ENCODE measurements around the gene RBBP9. TPM values are rescaled to one million over a fixed set of nuclear protein-coding genes. Genes with fewer than 3 reads are reported as not detected.
A peak's percentile ranks its signal among the peaks of the same experiment; 100 is the strongest.
"Not testable (repeated sequence)": the region's sequence is repeated elsewhere in the genome, so short reads cannot be mapped to it uniquely, and the experiment has no call there.

Gene RBBP9
- total RNA-seq, 2 experiments from 2014 or later = 15.8 to 17.5 TPM

- CTCF ChIA-PET = interaction anchor here (1.0 to 3.7 kb wide), 7 partner anchors 10 to 93 kb away, joined by 3 to 33 read pairs (median 4); partner anchors contain the start of genes DZANK1, POLR3F and RBBP9
- no peak for TF ChIP-seq CTCF (IDR thresholded peaks at IDR 0.05)
- peaks cover 34% of the 10 kb centered on the region for H3K36me3 Mint-ChIP-seq (ENCODE audit: low read depth)
- H3K4me3 Mint-ChIP-seq = peak within 1 kb of the TSS; percentile 97
- POLR2A ChIA-PET = interaction anchor here (0.6 to 4.5 kb wide), 14 partner anchors 10 to 847 kb away, joined by 3 to 43 read pairs (median 4); partner anchors contain the start of genes DZANK1, KAT14, PET117 and POLR3F
- DNase-seq (peak; percentile 99), ATAC-seq (peak; percentile 93)
- H3K9me3 Mint-ChIP-seq = no peaks in the 10 kb centered on the region
- H3K27me3 Mint-ChIP-seq = no peaks in the 10 kb centered on the region
- peaks cover 39% of the 10 kb centered on the region for H3K4me1 Mint-ChIP-seq (ENCODE audit: low read depth)
- intact Hi-C loops (cut with micrococcal nuclease) = loop anchor here (1.0 to 10.0 kb wide), 4 partner anchors 40 to 223 kb away; partner anchors contain the start of genes DTD1, DZANK1, POLR3F and SMIM26
- peak within 1 kb of the TSS; percentile 100 for H3K27ac Mint-ChIP-seq
These were observed 10.5 kb upstream of the RBBP9 start, which contains the start of gene SEC23B for GRCh38 chr20:18507218-18508191. Gene SEC23B (plus strand): TSS chr20:18507940. CDS start chr20:18510836, 2,896 bp downstream.

GRCh38 chr20:18506744-18507143 is 9.7 kb upstream of the RBBP9 start:
- no peak for TF ChIP-seq CTCF (IDR thresholded peaks at IDR 0.05)

GRCh38 chr20:18504479-18505060 is 7.5 kb upstream of the RBBP9 start:
- no peak for ATAC-seq
- Mint-ChIP-seq H3K4me1 (ENCODE audit: low read depth) (peaks cover 20% of the 10 kb centered on the region), H3K27me3 (no peaks in the 10 kb centered on the region), H3K4me3 (no peak overlapping the region), H3K36me3 (ENCODE audit: low read depth) (peaks cover 10% of the 10 kb centered on the region), H3K27ac (no peak overlapping the region), H3K9me3 (no peaks in the 10 kb centered on the region)
- no peak for DNase-seq
- intact Hi-C loops (cut with micrococcal nuclease) = loop anchor here (5.0 to 10.0 kb wide), 3 partner anchors 63 to 220 kb away; partner anchors contain the start of genes DTD1, SMIM26 and ZNF133
- ChIA-PET CTCF (interaction anchor here (3.7 kb wide), 1 partner anchor 7 kb away, joined by 33 read pairs; the partner anchor contains the start of gene RBBP9), POLR2A (interaction anchor here (4.5 kb wide), 1 partner anchor 7 kb away, joined by 43 read pairs; the partner anchor contains the start of gene RBBP9)
- no peak for TF ChIP-seq CTCF (IDR thresholded peaks at IDR 0.05)

More at GRCh38 chr20:18506744-18507143, 9.7 kb upstream of the RBBP9 start:
- Mint-ChIP-seq H3K4me1 (ENCODE audit: low read depth) (peaks cover 36% of the 10 kb centered on the region), H3K27ac (peak overlapping the region; percentile 100), H3K27me3 (no peaks in the 10 kb centered on the region), H3K36me3 (ENCODE audit: low read depth) (peaks cover 31% of the 10 kb centered on the region), H3K9me3 (no peaks in the 10 kb centered on the region), H3K4me3 (peak overlapping the region; percentile 97)
- CTCF ChIA-PET = interaction anchor here (1.3 to 3.7 kb wide), 4 partner anchors 9 to 93 kb away, joined by 3 to 33 read pairs (median 10); partner anchors contain the start of genes DZANK1, POLR3F and RBBP9
- ATAC-seq (no peak), DNase-seq (peak; percentile 66)
- intact Hi-C loops (cut with micrococcal nuclease) = loop anchor here (1.0 to 10.0 kb wide), 4 partner anchors 39 to 222 kb away; partner anchors contain the start of genes DTD1, DZANK1, POLR3F and SMIM26
- POLR2A ChIA-PET = interaction anchor here (0.6 to 4.5 kb wide), 13 partner anchors 9 to 847 kb away, joined by 3 to 43 read pairs (median 4); partner anchors contain the start of genes DZANK1, KAT14, PET117 and POLR3F

- H3K4me3 Mint-ChIP-seq; H3K27ac Mint-ChIP-seq; POLR2A ChIA-PET; H3K4me1 Mint-ChIP-seq (ENCODE audit: low read depth); CTCF ChIA-PET; ATAC-seq; H3K9me3 Mint-ChIP-seq; DNase-seq; H3K36me3 Mint-ChIP-seq (ENCODE audit: low read depth); H3K27me3 Mint-ChIP-seq: not testable (repeated sequence)
- intact Hi-C loops (cut with micrococcal nuclease) = loop anchor here (10.0 kb wide), 1 partner anchor 217 kb away; the partner anchor contains the start of gene ZNF133
These were observed 4.6 kb upstream of the RBBP9 start for GRCh38 chr20:18501672-18502071.

DNA sequence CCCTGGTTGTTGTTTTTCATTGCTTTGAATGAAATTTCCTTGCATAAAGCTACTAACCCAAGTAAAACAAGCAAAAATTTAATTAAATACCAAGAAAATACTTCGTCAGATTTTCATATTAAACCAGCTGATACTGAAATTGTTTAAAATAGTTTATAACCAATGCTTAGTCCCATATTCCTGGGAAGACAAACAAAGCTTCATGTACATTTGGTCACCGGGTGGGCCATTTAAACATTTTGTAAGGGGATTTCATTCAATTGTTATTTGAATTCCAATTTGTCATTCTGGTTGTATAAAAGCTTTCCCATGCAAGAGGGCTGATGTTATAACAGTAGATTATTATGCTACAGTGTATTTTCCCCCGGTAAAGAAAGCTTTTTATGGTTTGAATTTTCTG is 578 bp upstream of the RBBP9 start:
- ATAC-seq = no peak
- intact Hi-C loops (cut with micrococcal nuclease) = no loop called here

More for the DNA sequence above, 578 bp upstream of the RBBP9 start:
- Mint-ChIP-seq H3K4me3 (peak overlapping the region; percentile 99), H3K36me3 (ENCODE audit: low read depth) (peaks cover 5% of the 10 kb centered on the region), H3K27ac (peak overlapping the region; percentile 90), H3K9me3 (no peaks in the 10 kb centered on the region), H3K27me3 (no peaks in the 10 kb centered on the region), H3K4me1 (ENCODE audit: low read depth) (peaks cover 11% of the 10 kb centered on the region)
- ChIA-PET POLR2A (interaction anchor here (0.6 to 4.1 kb wide), 7 partner anchors 9 to 69 kb away, joined by 3 to 43 read pairs (median 4); partner anchors contain the start of genes DZANK1, POLR3F and SEC23B), CTCF (interaction anchor here (1.1 to 4.1 kb wide), 4 partner anchors 9 to 595 kb away, joined by 3 to 33 read pairs (median 4); partner anchors contain the start of genes DZANK1, POLR3F and SEC23B)
- DNase-seq = no peak
- no peak for TF ChIP-seq CTCF (IDR thresholded peaks at IDR 0.05)
